CD4-positive, alpha-beta T cell treated with Interleukin-15 for 4 hours (primary cell): ENCODE data around the gene WNT6.
"Not testable (repeated sequence)": the region's sequence is repeated elsewhere in the genome, so short reads cannot be mapped to it uniquely, and the experiment has no call there.

ENCODE experiments used
- DNase-seq: peaks from one replicate; pipeline ENCODE4 v3.0.0-alpha.2; 2020; ENCODE audit warnings: low spot score

The WNT6 gene

GRCh38 chr2:218830526-218831306, 28.9 kb upstream of the WNT6 start:
- DNase-seq, result no peak

GRCh38 chr2:218831378-218831990, 28.1 kb upstream of the WNT6 start, which contains the start of gene PRKAG3:
Gene PRKAG3 (minus strand): TSS chr2:218831803.
- DNase-seq, result no peak

GRCh38 chr2:218832081-218832480, 27.5 kb upstream of the WNT6 start:
- DNase-seq, result no peak

GRCh38 chr2:218832520-218832919, 27.1 kb upstream of the WNT6 start:
- no peak for DNase-seq

GRCh38 chr2:218833023-218833609, 26.5 kb upstream of the WNT6 start:
- no peak for DNase-seq

- DNase-seq, result no peak
Measured at GRCh38 chr2:218834685-218835084, 24.9 kb upstream of the WNT6 start.

GRCh38 chr2:218837495-218837894, 22.1 kb upstream of the WNT6 start:
- DNase-seq, result no peak

- no peak for DNase-seq
Measured at GRCh38 chr2:218839430-218839829, 20.2 kb upstream of the WNT6 start.

GRCh38 chr2:218839888-218840287, 19.7 kb upstream of the WNT6 start:
- no peak for DNase-seq

GRCh38 chr2:218844334-218844733, 15.3 kb upstream of the WNT6 start:
- DNase-seq, result not testable (repeated sequence)

GRCh38 chr2:218846963-218847362, 12.6 kb upstream of the WNT6 start:
- DNase-seq, result not testable (repeated sequence)

- no peak for DNase-seq
Measured at GRCh38 chr2:218849721-218850120, 9.9 kb upstream of the WNT6 start.

GRCh38 chr2:218850796-218851195, 8.8 kb upstream of the WNT6 start:
- DNase-seq, result no peak

- DNase-seq, result no peak
Measured at GRCh38 chr2:218851286-218851685, 8.3 kb upstream of the WNT6 start.

GRCh38 chr2:218852911-218853667, 6.5 kb upstream of the WNT6 start:
- peak; percentile 71 for DNase-seq

- DNase-seq, result no peak
Measured at GRCh38 chr2:218853766-218854165, 5.8 kb upstream of the WNT6 start.

GRCh38 chr2:218854860-218855259, 4.7 kb upstream of the WNT6 start:
- DNase-seq, result no peak

- DNase-seq, result no peak
Measured at GRCh38 chr2:218855305-218856166, 4.1 kb upstream of the WNT6 start.

- DNase-seq, result no peak
Measured at GRCh38 chr2:218856167-218856895, 3.3 kb upstream of the WNT6 start.

- DNase-seq, result no peak
Measured at GRCh38 chr2:218856896-218857243, 2.7 kb upstream of the WNT6 start.
